Measurements from ENCODE around the gene GDPD3. TPM values are rescaled to one million over a fixed set of nuclear protein-coding genes. Genes with fewer than 3 reads are reported as not detected.

The GDPD3 gene
- total and polyA plus RNA-seq, 2 of the 13 experiments (the other 11 are each of a cell fraction or from before 2014, with no cell fraction given), result 18.7 to 20.6 TPM

GRCh38 chr16:30088832-30089624 lies 24.3 kb downstream of the GDPD3 start (continued):
- TF ChIP-seq PREB (CRISPR knock-in tag; IDR thresholded peaks at IDR 0.05), result peak; percentile 22; the same call in 1 of the 2 replicates
- TF ChIP-seq ZNF589 (CRISPR knock-in tag; conservative IDR thresholded peaks at IDR 0.05), result no peak
- TF ChIP-seq GATAD2A (CRISPR knock-in tag; IDR thresholded peaks at IDR 0.05), result no peak
- no peak for TF ChIP-seq MED13 (CRISPR knock-in tag; IDR thresholded peaks at IDR 0.05)
- TF ChIP-seq SKI (IDR thresholded peaks at IDR 0.05; ENCODE audit: partially characterized antibody), result no peak
- TF ChIP-seq KAT2B (IDR thresholded peaks at IDR 0.05; ENCODE audit: borderline replicate concordance, low read depth, low read length), result no peak
- peak; percentile 48; the same call in 1 of the 2 replicates for TF ChIP-seq ARID4A (CRISPR knock-in tag; IDR thresholded peaks at IDR 0.05; ENCODE audit: borderline replicate concordance)
- no peak for TF ChIP-seq CHD2 (IDR thresholded peaks at IDR 0.05; ENCODE audit: low read depth, low read length)
- no peak for TF ChIP-seq TERF1 (CRISPR knock-in tag; IDR thresholded peaks at IDR 0.05)
- TF ChIP-seq HNRNPH1 (optimal IDR thresholded peaks at IDR 0.05; ENCODE audit: low read depth, low read length), result no peak
- no peak for TF ChIP-seq BORCS8-MEF2B (CRISPR knock-in tag; IDR thresholded peaks at IDR 0.05)
- TF ChIP-seq ZNF749 (CRISPR knock-in tag; IDR thresholded peaks at IDR 0.05; ENCODE audit: borderline replicate concordance), result no peak
- TF ChIP-seq BRD4 (CRISPR knock-in tag; IDR thresholded peaks at IDR 0.05), result no peak
- no peak for TF ChIP-seq ZNF331 (CRISPR knock-in tag; IDR thresholded peaks at IDR 0.05)
- TF ChIP-seq RCOR2 (CRISPR knock-in tag; IDR thresholded peaks at IDR 0.05), result no peak
- TF ChIP-seq TEF (CRISPR knock-in tag; IDR thresholded peaks at IDR 0.05), result no peak
- TF ChIP-seq ZNF205 (CRISPR knock-in tag; IDR thresholded peaks at IDR 0.05), result no peak
- TF ChIP-seq ZNF687 (CRISPR knock-in tag; IDR thresholded peaks at IDR 0.05), result peak; percentile 90
- no peak for TF ChIP-seq ESRRA (CRISPR knock-in tag; IDR thresholded peaks at IDR 0.05; ENCODE audit: low read depth)

Measured in HepG2 (cell line).